HG03103 (cell line): Measurements from ENCODE around the gene KIAA1755.

Experiments
- ATAC-seq: cut with Tn5 transposase; IDR thresholded peaks from one replicate; pipeline ENCODE4 v1.9.1; 2021; ENCODE audit warnings: low read depth; ENCODE audit not compliant: unreplicated experiment

Gene KIAA1755

DNA sequence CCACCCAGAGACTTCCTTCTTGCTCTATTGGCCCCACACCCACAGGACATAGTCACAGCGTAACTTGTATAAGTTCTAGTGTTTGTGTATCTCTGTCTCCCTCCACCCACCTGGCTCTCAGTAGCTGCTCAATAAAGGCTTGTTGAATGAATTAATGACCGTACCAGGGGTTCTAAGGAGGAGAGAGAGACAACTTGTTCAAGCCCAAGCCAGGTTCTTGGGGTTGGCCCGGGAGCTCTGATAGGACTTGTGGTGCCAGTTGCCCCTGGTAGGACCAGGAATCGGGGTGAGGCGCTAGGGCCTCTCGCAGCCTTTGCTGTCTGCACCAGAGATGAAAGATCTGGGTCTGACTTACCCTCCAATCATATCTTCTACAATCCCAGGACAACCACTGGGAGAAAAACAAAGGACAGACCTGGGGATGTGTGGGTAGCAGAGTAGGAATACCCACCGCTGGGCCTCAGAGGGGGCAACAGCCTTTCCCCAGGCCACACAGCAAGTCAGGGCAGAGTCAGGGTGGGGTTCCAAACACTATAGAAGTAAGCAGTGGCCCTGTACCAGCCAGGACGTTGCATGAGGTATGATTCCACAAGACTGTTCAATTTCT lies 90.2 kb downstream of the KIAA1755 start:
- no peak for ATAC-seq

DNA sequence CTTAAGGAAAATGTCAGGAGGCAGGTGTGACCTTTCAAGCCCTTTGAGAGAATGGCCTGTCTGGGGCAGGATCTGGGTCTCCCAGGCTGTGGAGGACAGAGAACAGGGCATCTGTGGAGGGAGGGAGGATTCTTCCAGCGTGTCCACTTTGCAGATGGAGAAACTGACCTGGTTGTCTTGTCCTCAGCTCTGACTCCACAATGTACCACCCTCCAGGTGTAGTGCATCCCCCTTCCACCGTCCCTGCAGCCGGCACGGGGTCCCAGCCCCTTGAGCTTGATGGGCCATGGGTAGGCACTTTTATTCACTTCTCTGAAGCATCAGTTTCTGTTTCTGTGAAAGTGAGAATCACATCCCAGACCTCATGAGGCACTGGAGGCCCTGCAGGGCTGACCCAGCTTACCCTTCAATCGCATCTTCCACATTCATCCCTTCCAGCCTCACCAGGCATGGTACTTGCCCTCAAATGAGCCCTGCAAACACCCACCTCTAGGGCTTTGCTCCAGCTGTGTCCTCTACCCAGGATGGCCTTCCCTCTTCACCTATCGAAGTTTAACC lies 90.8 kb downstream of the KIAA1755 start:
- ATAC-seq: no peak

DNA sequence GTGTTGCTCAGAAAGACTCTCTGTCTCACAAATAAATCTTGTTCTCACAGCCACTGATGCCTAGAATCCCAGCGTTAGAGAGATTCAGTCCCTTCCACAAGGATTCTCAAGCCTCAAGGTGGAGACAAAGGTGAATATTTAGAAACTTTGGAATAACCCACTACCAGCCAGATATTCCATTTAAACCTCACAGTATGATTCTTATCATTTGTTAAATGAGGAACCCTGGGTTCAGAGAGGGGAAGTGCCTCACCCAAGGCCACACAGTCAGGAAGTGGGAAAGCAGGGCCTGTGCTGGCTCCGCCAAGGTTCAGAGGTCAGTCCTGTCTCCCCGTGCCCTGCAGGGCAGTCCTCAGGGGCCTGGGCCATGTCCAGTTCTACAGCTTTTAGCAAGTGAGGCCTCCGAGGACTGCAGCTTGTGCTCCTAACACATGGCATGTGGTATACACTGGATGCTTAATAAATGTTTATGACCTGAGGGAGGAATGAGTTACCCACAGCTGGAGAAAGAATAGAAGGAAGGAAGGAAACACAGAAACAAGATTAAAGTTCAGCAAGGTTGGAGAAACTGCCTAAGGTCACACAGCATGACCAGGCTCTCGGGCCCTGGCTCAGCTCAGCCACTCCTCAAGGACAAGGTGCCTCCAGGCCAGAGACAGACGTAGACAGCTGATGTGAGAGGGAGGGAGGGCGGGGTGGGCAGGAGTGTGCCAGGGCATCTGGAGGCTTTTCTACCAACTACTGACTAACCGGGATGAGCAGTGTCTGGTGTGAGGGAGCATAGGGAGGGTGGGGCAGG lies 91.5 kb downstream of the KIAA1755 start:
- no peak for ATAC-seq

DNA sequence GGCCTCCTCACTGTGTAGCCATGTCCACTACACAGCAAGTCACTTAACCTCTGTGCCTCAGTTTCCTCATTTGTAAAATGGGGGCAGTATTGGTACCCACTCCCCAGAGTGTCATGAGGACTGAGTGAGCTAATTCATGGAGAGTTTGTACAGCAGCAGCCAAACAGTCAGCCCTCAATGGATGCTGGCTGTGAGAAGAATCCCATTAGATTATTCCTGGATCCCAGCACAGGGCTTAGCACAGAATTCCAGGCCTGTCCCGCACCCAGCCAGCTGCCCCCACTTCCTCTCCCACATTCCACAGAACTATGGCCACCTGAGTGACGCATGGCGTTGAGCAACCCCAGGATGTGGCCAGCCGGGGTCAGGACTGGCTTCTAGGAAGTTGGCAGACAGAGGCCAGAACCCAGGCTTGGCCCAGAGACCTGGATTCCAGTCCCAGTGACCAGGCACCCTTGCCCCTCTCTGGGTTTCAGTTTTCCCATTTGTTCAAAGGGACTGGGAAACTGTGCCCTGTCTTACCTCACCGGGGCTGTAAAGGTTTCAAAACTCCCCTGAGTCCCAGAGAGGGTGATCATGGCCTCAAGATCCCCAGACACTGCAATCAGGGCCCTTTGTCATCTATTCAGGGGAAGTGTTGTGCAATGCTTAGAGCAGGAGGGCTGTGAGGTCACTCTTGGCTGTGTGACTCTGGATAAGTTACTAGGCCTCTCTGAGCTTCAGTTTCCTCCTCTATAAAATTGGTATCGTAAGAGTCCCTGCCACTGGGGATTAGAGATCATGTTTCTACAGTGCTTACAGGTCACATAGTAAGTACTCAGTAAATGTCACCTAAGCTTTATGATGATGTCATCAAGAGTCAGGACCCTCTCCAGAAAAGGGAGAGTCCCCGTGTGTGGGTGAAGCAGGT lies 92.4 kb downstream of the KIAA1755 start:
- no peak for ATAC-seq

DNA sequence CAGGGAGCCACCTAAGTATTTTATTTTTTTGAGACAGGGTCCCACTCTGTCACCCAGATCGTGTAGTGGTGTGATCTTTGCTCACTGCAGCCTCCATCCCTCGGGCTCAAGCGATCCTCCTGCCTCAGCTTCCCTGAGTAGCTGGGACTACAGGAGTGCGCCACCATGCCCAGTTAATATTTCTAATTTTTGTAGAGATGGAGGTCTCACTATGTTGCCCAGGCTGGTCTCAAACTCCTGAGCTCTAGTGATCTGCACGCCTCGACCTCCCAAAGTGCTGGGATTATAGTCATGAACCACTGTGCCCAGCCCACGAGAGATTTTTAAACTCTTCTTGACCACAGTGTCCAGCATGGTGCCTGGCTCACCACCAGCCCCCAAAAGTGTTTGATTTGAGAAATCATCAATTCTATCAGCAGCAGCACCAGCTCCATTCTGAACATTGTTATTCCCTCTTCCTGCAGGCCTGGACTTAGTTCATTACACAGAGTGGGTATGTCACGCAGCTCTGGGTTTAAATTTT lies 93.1 kb downstream of the KIAA1755 start:
- ATAC-seq: no peak

DNA sequence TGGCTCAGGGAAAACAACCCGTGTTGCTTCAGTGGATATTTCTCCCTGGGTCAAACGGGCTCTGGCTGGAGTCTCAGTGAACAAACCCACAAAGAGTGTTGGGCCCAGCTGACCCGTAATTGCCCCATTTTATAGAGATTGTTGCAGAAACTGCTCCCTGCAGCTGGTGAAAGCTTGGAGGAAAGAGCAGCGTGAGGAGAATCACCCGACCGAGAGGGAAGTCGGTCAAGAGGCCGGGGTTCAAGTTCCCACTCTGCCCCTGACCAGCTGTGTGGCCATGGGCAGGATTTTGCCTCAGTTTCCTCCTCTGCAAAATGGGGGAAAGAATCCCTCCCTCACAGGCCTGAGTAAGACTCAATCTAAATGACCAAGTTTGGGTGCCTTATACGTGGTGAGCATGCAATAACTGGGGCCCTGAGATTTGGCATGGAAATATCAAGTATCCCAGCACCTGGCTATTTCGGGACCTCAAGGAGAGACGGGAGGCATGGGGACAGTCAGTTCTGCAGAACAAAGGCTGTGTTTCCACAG lies 93.8 kb downstream of the KIAA1755 start:
- ATAC-seq: no peak

DNA sequence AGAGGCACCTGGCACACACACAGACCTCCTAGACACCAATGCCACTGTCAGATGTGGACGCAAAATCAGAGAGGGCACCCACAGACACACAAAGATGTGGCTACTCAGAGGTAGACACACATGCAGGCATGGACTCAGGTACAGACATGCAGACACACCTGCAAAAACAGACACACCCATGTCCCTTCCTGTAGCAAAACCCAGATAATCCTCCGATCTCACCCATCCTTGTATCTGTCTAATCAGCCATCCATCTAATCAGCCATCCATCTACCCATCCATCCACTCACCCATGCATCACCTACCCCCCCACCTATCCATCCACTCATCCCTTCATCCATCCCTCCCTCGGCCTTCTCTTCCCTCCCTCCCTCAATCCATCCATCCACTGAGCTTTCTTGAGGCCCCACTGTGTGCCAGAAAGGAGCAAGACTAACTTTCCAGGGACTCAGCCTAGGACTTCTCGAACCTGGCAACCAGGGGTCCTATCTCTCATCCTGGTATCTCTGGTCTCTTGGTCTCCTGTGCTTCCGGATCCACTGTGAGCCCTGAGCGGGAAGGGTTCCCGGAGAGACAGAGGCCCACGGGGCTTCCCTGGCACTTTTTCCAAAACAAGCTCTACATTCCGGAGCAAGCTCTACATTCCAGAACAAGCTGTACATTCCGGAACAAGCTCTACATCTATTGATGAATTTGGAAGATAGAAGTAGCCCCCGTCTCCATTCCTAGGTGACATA lies 94.4 kb downstream of the KIAA1755 start:
- ATAC-seq: no peak

DNA sequence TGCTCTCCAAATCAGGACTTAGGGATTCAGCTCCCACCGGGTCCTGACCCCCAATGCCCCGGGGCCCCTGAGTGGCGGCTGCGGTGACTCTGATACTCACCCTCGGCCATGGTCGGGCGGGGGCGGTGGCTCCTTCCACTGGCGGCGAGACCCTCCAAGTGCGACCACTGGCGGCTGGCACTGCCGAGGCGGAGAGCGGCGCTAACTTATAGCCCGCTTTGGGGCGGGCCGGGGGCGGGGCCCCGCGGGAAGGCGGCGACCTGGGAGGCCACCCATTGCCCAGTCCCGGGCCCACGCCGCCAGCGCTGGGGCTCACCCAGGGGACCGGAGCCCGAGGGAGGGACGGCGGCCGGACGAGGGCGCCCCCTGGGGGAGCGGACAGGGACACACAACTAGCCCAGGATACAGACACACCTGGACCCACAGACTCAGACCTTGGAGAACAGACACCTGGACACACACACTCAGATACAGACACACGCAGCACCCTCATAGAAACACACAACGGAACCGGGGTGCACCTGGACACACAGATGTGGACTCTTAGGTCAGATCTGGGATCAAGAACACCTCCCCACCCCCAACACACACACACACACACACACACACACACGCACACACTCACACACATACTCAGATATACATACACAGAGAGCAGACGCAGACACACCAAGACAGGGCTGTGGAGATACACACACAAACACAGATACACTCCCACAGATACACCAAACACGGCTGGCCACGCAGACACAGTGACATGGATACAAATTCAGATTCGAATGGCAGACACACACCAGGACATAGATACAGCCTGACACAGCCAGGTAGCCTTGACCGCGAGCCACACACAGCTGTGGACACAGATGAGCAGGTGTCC lies 95.2 kb downstream of the KIAA1755 start, which contains the start of gene TGM2:
TSS of gene TGM2 (minus strand) at position 182 of the 877 bp plus-strand sequence. CDS start at position 110, 72 bp downstream.
- ATAC-seq: peak; percentile 80

DNA sequence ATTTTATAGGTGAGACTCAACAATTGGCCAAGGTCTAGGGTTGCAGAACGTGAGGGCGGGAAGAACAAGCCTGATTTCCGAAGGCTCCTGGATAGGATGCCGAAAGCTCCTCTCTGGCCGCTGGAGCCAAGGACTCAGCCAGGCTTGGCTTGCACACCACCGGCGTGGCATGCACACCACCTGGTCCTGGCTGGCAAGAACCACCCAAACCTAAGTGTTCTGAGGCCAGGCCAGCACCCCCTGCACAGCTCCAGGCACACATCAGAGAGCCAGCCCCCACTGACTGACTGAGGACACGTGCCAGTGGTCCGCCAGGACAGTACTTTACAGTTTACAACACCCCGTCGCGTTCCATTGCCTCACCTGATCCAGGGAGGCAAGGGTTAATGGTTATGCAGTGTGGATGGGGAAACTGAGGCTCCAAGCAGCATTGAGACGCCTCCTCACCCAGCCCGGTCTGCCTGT lies 95.9 kb downstream of the KIAA1755 start:
- no peak for ATAC-seq

DNA sequence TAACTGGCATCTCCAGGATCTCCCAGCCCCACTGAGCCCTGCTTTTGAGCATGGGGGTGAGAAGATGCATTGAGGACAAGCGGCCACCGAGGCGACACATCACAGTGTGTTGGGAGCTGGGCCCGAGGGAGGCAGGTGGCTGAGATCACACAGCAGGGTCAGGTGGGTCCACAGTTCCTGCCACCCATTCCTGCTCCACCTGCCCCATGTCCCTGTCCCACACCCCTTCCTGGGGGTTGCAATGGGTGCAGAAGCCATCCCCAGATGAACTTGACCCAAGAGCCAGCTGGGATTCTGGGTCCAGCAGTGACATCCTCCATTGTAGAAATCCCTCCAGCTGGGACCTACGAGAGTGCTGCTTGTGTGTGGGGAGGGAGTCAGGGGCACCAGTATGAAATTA lies 96.5 kb downstream of the KIAA1755 start:
- ATAC-seq: no peak

DNA sequence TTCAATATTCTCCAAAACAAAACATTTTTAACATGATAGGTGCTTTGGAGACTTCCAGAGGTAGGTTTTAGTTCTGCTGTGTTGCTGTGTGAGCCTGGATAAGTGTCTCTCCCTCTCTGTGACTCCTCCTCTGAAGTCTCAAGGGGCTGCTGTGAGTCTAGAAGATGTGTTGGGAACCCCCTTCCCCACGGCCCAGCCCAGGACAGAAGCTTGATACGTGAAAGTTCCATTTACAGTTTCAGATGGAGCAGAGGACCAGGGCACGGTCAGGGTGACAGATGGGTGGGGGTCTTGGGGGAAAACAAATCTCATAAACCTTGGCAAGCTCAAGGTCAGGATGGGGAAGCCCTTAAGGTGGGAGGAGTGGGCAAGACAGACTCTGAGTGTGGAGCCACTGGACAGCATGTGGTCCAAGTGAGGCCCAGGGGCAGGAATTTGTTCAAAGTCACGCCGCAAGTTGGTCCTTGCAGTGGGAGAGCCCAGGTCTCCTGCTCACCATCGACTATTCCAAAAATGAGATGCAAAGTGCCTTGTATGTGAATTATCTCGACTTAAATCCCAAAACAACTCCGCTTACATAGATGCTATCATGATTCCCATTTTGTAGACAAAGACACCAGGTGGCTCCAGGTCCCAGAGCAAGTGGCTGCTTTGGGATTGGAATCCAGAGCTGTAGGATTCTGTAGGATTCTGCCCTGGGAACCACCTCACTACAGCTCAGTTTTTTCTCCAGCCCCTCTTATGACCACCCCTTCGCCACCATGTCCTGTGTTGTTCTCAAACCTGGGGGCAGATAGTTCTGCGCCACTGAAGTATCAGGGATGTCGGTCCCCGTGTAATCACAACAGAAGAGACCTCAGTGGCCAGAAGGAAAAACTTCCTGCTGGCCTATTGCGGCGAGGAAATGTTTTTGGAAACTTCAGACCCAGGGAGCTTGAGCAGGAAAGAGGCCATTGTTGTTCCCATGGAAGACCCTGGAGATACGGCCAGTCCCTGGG lies 97.4 kb downstream of the KIAA1755 start:
- no peak for ATAC-seq

DNA sequence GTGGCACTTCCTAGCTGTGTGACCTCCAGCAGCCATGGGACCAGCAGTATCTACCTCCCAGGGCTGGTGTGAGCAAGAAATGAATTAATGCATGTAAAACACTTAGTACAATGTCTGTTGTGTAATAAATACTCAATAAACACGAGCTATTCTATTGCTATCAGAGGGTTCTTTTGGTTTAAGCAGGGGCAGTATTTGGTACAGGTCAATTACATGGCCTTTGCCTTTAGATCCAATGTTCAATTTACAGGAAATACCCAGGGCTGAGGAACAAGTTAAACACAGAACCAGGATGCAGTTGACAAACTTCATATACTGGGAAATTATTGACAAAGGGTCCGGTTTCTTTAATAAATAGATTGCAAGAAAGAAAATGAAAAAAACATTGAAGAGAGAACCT lies 98.4 kb downstream of the KIAA1755 start:
- ATAC-seq: no peak

DNA sequence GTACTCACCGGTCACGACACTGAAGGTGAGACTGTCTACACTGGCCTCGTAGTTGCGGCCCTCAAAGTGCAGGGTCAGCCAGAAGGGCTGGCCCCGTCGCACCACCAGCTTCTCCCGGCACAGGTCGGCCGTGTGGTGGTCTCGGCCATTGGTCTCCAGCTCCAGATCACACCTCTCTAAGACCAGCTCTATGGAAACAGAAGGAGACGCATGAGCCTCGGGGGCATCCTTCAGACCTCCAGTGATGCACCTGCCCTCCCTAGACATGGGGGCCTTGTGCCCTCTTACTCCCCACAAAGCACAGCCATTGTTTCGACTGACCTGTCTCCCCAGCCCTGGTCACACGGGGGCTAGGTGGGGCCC lies 99.1 kb downstream of the KIAA1755 start:
- ATAC-seq: no peak
